ENCODE results near the gene GGCT.
"Not testable (repeated sequence)": the region's sequence is repeated elsewhere in the genome, so short reads cannot be mapped to it uniquely, and the experiment has no call there.

GRCh38 chr7:30527297-30527696 lies 22.7 kb upstream of the GGCT start:
- TF ChIP-seq, protein P1, sequence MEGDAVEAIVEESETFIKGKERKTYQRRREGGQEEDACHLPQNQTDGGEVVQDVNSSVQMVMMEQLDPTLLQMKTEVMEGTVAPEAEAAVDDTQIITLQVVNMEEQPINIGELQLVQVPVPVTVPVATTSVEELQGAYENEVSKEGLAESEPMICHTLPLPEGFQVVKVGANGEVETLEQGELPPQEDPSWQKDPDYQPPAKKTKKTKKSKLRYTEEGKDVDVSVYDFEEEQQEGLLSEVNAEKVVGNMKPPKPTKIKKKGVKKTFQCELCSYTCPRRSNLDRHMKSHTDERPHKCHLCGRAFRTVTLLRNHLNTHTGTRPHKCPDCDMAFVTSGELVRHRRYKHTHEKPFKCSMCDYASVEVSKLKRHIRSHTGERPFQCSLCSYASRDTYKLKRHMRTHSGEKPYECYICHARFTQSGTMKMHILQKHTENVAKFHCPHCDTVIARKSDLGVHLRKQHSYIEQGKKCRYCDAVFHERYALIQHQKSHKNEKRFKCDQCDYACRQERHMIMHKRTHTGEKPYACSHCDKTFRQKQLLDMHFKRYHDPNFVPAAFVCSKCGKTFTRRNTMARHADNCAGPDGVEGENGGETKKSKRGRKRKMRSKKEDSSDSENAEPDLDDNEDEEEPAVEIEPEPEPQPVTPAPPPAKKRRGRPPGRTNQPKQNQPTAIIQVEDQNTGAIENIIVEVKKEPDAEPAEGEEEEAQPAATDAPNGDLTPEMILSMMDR (optimal IDR thresholded peaks at IDR 0.05 in 1 of 3, IDR thresholded peaks at IDR 0.05 in 1 of 3, conservative IDR thresholded peaks at IDR 0.05 in 1 of 3; ENCODE audit: extremely low read depth in 1 of 3, insufficient read depth in 2 of 3, low read length in 3 of 3): not testable (repeated sequence)
- TF ChIP-seq EZH2 (IDR thresholded peaks at IDR 0.05; ENCODE audit: low read length): not testable (repeated sequence)
